Raji (cell line): ENCODE data around the gene MYO10.

Source experiments
- POLR2A ChIP-seq: IDR thresholded peaks from 2 replicates; pipeline ENCODE4 v1.6.1; 2011; ENCODE audit warnings: low read depth, low read length, control low read depth; ENCODE audit not compliant: insufficient read depth

The MYO10 gene

DNA sequence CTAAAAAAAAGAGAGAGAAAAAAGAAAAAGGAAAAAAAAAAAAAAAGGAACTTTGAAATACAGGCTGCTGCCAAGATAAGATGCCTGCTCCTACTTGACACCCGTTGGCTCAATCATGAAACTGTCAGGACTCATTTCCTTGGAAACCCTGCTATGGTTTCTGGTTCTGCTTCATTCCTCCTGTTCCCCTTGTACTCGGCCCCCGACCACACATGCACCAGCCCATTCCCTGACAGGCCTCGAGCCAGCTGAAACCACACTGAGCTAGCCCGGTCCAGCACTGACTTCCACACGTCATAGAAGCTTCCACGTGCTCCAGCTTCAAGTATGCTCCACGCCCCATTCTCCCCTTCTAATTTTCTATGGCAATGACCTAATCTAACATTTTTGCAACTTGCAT lies 93.2 kb downstream of the MYO10 start:
- no peak for TF ChIP-seq POLR2A

DNA sequence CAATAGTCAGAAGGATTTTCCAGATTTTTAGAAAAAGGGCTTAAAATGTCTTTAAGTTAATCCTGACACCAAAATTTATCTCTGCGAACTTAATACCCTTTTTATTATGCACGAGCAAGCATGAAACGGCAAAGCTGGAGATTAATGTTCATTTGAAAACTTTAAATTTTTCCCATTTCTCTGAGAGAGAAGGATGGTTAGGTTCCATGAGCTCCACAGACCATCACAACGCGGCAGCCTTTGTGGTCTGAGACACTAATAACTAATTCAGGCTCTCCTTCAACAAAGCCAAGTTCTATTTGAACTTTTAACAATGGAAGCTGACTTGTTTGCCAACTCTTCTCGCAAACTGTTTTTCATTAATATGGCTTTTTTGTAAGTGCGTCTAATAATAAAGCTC lies 94.7 kb downstream of the MYO10 start:
- no peak for TF ChIP-seq POLR2A

DNA sequence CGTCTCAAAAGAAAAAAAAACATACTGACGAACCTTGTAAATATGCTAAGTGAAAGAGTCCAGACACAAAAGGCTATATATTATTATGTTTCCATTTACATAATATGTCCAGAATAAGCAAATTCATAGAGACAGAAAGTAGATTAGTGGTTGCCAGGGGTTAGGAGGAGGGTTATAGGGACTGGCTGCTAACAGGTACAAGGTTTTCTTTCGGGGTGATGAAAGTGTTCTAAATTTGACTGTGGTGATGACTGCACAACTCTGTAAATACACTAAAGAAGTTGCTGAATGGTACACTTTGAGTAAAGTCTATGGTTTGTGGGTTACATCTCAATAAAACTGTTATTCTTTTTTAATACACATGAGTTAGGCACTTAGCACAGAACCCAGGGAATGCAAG lies 98.8 kb downstream of the MYO10 start:
- no peak for TF ChIP-seq POLR2A

DNA sequence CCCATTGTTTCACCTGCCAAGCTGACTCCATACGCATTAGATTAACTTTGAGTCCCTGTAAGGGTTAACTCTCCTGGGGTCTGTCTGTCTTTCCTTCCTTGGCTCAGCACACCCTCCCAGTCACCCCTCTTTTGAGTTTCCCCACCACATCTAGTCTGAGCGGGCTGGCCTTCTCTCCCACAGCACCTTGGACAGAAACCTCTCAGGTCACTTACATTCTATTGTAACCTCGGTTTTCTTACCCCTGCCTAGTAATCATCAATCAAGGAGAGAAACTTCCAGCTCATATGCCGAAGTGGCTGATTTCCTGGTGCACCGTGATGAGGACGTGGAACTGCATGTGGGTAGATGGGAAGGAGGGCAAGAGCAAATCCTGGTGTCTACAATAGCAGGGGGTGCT lies 102.1 kb downstream of the MYO10 start:
- TF ChIP-seq POLR2A: no peak

DNA sequence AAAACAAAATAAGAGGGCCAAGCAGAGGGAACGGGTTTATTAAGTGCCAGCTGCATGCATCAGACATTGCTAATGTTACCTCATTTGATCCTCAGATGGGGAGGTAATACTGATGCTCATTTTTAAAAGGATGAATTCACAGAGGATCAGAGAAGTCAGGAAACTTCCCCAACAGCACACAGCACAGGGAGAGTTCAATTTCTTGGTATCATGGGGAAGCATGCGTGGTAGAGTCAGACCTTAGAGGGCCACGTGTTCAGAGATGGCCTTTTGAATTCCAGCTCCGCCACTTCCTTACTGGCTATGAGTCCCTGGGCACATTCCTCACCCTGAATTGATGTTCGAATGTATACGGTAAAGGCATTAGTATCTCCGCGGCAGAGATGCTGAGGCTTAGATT lies 108.3 kb downstream of the MYO10 start:
- TF ChIP-seq POLR2A: no peak

DNA sequence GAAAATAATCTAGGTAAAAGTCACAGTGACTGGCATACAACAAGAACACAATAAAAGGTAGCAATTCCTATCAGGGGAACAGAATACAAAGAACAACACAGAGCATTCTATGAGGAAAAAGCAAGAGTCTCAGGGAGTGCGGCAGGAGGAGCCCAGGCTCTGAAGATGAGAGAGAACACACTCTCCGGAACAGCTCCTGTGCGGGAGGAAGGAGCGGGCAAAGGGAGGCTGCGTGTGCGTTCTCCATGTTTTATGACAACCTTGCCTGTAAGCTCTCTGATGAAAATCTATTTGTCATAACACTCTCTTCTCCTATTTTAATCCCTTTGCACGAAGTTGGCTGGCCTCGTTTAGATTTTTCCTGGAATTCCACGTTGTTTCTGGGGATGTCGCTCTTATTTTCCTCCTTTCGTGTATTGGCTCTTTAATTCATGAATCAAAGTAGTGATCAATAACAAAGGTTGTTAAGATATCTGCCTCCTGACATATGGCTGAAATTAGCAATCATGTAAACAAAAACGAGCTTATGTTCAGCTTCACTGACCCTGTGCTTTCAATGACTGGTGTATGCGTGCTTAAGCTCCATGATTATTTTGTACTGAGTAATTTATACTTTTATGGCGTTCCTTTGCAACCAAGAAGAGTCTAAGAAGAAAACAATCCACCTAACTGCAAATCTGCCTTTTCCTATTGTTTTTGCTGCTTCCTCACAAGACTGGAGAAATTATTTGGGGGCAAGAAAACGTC lies 109.5 kb downstream of the MYO10 start:
- no peak for TF ChIP-seq POLR2A

DNA sequence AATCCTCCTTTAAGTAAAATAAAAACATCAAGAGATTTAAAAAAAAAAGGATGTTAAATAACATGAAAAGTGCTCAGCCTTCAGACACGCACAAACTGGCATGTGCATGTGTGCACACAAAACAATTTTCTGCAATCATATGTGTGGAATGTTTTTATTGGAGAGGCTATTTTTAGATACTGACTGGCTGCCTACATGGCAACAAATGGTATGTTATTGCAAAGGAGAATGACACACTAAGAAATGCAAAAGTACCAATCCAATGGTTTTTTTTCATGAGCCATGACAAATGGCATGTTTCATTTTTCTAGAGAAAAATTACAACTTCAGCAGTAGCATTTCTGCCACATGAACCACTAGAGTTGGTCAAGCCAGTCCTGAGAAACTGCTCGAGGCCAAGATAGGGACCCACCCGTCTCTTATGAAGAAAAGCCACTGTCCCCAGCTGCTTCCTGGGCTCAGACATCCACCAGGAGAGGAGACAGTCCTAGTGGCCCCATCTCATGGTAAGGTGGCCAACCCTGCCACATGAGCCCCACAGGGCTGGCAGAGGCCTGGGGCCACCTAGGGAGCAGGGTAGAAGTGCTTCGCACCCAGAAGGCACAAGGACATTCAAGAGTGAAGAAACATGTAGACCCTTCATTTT lies 116.4 kb downstream of the MYO10 start:
- no peak for TF ChIP-seq POLR2A

DNA sequence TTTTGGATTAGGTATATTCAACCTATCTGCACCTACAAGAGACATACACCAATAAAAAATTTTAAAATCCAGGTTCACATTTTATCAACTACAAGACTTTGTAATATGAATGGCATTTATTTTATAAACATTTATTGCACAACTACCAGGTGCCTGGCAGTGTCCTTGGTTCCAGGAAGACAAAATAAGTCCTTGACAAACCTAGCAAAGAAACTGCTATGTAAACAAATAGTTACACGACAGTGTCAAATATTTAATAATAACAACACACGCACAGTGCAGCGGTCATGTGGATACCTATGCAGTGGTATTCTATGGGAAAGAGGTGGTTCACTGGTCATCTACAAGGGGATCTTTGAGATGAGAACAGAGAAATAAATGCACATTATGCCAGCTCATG lies 120.7 kb downstream of the MYO10 start:
- TF ChIP-seq POLR2A: no peak

DNA sequence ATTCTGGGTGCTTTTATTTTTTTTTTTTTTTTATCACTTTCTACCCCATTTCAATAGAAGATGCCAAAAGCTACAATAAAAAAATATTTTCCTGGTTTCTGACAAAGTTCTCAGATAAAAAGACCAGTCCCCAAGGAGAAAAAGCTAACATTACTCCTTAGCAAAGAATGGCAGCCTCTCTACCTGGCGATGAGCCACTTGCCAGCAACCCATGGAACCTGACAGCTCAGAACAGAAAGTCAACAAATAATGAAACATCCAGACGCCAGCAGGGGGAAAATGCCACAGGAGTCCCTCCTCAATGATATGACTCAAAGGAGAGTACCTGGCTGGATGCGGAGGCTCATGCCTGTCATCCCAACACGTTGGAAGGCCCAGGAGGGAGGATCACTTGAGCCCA lies 123.2 kb downstream of the MYO10 start:
- no peak for TF ChIP-seq POLR2A

DNA sequence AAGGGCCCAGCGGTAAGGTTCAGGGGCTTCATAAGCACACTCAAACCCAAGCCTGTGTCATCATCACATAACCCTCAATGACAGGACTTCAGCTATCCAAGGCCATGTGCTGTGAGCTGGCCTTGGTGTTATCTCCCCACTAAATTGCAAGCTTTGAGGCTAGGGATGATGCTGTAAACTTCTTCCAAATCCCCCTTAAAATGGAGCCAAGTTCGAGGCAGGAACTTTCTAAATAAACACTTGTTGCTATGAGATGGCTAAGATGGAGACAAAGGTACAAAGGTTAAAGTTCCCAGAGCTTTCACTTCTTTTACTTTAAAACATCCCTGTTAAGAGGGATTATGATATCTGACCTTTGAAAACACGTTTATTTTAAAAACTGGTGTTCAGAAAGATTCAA lies 123.6 kb downstream of the MYO10 start:
- no peak for TF ChIP-seq POLR2A

DNA sequence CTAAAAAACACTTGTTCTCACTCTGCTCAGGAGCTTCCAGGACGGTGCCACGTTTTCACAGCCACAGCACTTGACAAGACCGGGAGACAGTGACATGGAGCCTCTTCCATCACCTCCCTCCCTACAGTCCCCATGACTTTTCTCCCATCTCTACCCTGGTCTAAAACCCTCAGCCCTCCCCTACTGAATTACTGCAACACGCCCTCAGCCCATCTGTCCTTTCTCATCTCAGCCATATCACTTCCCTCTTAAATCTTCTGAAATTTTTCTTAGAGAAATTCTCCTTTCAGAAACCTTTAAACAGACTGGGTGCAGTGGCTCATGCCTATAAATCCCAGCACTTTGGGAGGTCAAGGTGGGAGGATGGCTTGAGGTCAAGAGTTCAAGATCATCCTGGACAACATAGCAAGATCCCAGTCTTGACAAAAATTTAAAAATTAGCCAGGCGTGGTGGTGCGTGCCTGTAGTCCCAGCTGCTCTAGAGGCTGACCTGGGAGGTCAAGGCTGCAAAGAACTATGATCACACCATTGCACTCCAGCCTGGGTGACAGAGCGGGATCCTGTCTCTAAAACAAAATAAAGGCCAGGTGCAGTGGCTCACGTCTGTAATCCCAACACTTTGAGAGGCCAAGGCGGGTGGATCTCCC lies 125.8 kb downstream of the MYO10 start:
- no peak for TF ChIP-seq POLR2A

DNA sequence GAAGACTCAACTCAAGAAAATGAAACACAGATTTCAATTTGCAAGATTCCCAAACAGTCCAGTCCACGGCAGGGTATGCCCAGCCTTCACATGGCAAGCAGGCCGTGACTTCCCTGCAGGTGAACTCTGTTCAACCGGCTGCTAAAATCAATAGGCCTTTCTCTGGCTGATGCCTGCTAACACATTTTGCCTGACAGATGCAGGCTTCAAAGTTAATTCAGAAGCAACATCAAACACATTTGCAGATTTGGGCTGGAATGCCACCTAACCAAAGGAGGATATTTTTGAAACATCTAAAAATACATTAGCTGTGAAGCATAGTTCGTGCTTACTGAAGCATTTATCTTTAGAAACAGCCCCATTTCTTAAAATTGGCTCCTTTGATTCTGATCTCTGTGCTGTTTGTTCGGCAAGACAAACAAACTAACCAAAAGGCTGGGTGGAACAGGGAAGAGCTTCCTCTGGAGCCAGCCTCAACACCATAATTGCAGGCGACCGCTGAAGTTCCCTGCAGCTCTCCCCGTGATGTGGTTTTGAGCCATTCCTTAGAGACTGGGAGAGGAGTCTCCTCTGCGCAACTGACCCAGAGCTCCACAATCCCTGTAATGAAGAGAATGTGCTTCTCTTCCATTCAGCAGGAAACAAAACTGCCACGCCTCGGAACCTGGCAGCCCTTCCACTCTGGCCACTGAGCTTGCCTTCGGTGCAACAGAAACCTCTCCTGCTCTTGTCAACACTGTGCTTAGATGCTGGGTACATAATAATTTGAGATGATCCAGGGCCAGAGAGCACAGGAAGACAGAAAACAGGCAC lies 126.5 kb downstream of the MYO10 start:
- TF ChIP-seq POLR2A: no peak

DNA sequence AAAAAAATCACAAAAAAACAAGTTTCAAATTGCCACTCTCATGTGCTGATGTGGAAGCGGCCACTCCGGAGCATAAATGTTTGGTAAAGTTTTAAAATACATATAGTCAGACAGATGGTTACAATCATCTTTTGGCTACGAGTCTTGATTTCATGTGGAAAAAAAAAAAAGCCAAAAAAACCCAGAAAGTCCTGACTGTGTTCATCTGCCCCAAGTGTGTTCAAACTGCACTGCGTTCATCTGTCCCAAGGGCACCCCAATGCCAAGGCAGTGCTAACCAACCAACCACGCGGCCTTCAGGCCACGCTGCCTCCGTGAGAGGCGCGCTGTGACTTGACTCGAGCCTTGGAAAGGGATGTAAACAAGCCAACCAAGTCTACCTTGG lies 127.1 kb downstream of the MYO10 start:
- no peak for TF ChIP-seq POLR2A

DNA sequence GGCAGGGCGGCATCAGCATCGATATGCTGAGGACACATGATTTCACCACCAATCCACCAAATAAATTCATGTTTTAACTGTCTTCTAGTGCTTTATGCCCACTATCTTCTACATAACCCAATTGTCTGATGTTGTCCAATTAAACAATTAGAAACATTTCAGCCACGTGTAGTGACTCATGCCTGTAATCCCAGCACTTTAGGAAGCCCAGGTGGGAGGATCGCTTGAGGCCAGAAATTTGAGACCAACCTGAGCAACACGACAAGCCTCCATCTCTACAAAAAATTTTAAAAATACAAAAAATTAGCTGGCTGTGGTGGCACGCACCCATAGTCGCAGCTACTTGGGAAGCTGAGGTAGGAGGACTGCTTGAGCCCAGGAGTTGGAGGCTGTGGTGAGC lies 128.1 kb downstream of the MYO10 start:
- no peak for TF ChIP-seq POLR2A

DNA sequence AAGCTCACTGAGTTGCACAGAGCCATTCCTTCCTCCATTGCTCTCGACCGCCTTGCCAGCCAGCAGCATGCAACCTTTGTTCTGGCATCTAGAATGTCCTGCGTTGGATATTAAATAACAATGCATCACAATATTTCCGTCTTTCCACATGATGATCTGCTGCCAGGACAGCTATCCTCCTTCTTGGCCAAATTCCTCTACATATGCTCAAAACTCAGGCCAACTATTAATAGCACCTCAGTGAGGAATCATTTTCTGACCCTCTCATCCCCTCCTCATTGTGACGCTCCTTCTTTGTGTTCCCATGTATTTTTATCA lies 128.6 kb downstream of the MYO10 start:
- TF ChIP-seq POLR2A: no peak
